ACC112 (cell line): ENCODE results near the gene HES4.
A peak's percentile ranks its signal among the peaks of the same experiment; 100 is the strongest.
"Not testable (repeated sequence)": the region's sequence is repeated elsewhere in the genome, so short reads cannot be mapped to it uniquely, and the experiment has no call there.

Source experiments
- H2AFZ ChIP-seq: fragments of 200-600 bp; sonication (generic); one replicate; pipeline ENCODE4 v1.6.0; 2017; ENCODE audit warnings: antibody characterized with exemption, low read length; ENCODE audit not compliant: unreplicated experiment
- H3K27ac ChIP-seq: fragments of 200-600 bp; sonication (generic); 2 replicates; pipeline ENCODE4 v1.5.1; 2014; ENCODE audit warnings: low read depth, mild to moderate bottlenecking, antibody characterized with exemption, low read length, moderate library complexity
- H3K27me3 ChIP-seq: fragments of 200-600 bp; sonication (generic); 2 replicates; pipeline ENCODE4 v1.6.1; 2014; ENCODE audit warnings: mild to moderate bottlenecking, antibody characterized with exemption, low read length, moderate library complexity, mixed read lengths; ENCODE audit not compliant: insufficient read depth
- H3K36me3 ChIP-seq: fragments of 200-600 bp; sonication (generic); 2 replicates; pipeline ENCODE4 v1.6.1; 2016; ENCODE audit warnings: mild to moderate bottlenecking, antibody characterized with exemption, low read length, moderate library complexity, mixed read lengths; ENCODE audit not compliant: insufficient read depth
- H3K4me1 ChIP-seq: fragments of 200-600 bp; sonication (generic); one replicate; pipeline ENCODE4 v1.6.1; 2016; ENCODE audit warnings: low read length, mixed read lengths; ENCODE audit not compliant: insufficient read depth, unreplicated experiment, control insufficient read depth
- H3K4me3 ChIP-seq: fragments of 200-600 bp; sonication (generic); 2 replicates; pipeline ENCODE4 v1.5.1; 2014; ENCODE audit warnings: mild to moderate bottlenecking, low read depth, low read length
- H3K79me2 ChIP-seq: fragments of 200-600 bp; sonication (generic); one replicate; pipeline ENCODE4 v1.6.0; 2016; ENCODE audit warnings: low read length; ENCODE audit not compliant: control insufficient read depth, unreplicated experiment, insufficient read depth

The HES4 gene

GRCh38 chr1:1017397-1018320 is 17.8 kb upstream of the HES4 start:
- H3K27me3 ChIP-seq, H2AFZ ChIP-seq, H3K4me3 ChIP-seq, H3K27ac ChIP-seq: not testable (repeated sequence)
- H3K36me3 ChIP-seq, result peaks cover 17% of the 10 kb centered on the region; the same call in 1 of the 2 replicates
- H3K4me1 ChIP-seq, result peaks cover 23% of the 10 kb centered on the region
- H3K79me2 ChIP-seq, result peaks cover 20% of the 10 kb centered on the region

GRCh38 chr1:1014799-1015681 is 15.1 kb upstream of the HES4 start:
- Histone ChIP-seq H2AFZ (no peak overlapping the region), H3K27me3 (no peaks in the 10 kb centered on the region)

GRCh38 chr1:1013922-1014648 is 14.2 kb upstream of the HES4 start:
- H3K27me3 ChIP-seq, result no peaks in the 10 kb centered on the region
- peaks cover 11% of the 10 kb centered on the region for H3K4me1 ChIP-seq
- H2AFZ ChIP-seq, result no peak overlapping the region
- H3K4me3 ChIP-seq, result peak overlapping the region; percentile 96
- peak overlapping the region; percentile 95 for H3K27ac ChIP-seq
- H3K79me2 ChIP-seq, result peaks cover 20% of the 10 kb centered on the region
- H3K36me3 ChIP-seq, result peaks cover 17% of the 10 kb centered on the region; the same call in 1 of the 2 replicates

More at GRCh38 chr1:1014799-1015681, 15.1 kb upstream of the HES4 start:
- Histone ChIP-seq H3K27ac (peak overlapping the region; percentile 95), H3K4me1 (peaks cover 11% of the 10 kb centered on the region), H3K4me3 (peak overlapping the region; percentile 96), H3K79me2 (peaks cover 20% of the 10 kb centered on the region), H3K36me3 (peaks cover 17% of the 10 kb centered on the region; the same call in 1 of the 2 replicates)

GRCh38 chr1:1013105-1013921 is 13.4 kb upstream of the HES4 start, which contains the start of gene ISG15:
Gene ISG15 (plus strand): TSS chr1:1013497. CDS start chr1:1013574, 77 bp downstream.
- Histone ChIP-seq H3K79me2 (peaks cover 20% of the 10 kb centered on the region), H3K27ac (peak within 1 kb of the TSS; percentile 95), H3K27me3 (no peaks in the 10 kb centered on the region), H3K4me1 (peaks cover 11% of the 10 kb centered on the region), H2AFZ (peak within 1 kb of the TSS; percentile 30), H3K4me3 (peak within 1 kb of the TSS; percentile 96), H3K36me3 (peaks cover 17% of the 10 kb centered on the region; the same call in 1 of the 2 replicates)

- H3K27ac ChIP-seq, result peak overlapping the region; percentile 95
- H3K79me2 ChIP-seq, result peaks cover 20% of the 10 kb centered on the region
- peaks cover 11% of the 10 kb centered on the region for H3K4me1 ChIP-seq
- H3K4me3 ChIP-seq, result peak overlapping the region; percentile 96
- peak overlapping the region; percentile 30 for H2AFZ ChIP-seq
- not testable (repeated sequence) for H3K27me3 ChIP-seq
- peaks cover 17% of the 10 kb centered on the region; the same call in 1 of the 2 replicates for H3K36me3 ChIP-seq
Measured at GRCh38 chr1:1012736-1013104, 12.8 kb upstream of the HES4 start.

GRCh38 chr1:1011396-1011949 is 11.6 kb upstream of the HES4 start:
- Histone ChIP-seq H2AFZ (no peak overlapping the region), H3K36me3 (peaks cover 17% of the 10 kb centered on the region; the same call in 1 of the 2 replicates), H3K27ac (no peak overlapping the region), H3K27me3 (no peaks in the 10 kb centered on the region), H3K4me3 (no peak overlapping the region), H3K79me2 (peaks cover 20% of the 10 kb centered on the region), H3K4me1 (peaks cover 11% of the 10 kb centered on the region)

GRCh38 chr1:1010131-1010530 is 10.2 kb upstream of the HES4 start:
- peaks cover 15% of the 10 kb centered on the region; the same call in 1 of the 2 replicates for H3K36me3 ChIP-seq
- not testable (repeated sequence) for H2AFZ ChIP-seq, H3K27ac ChIP-seq, H3K27me3 ChIP-seq, H3K4me3 ChIP-seq
- peaks cover 17% of the 10 kb centered on the region for H3K4me1 ChIP-seq
- peaks cover 18% of the 10 kb centered on the region for H3K79me2 ChIP-seq

- Histone ChIP-seq H3K27me3 (no peaks in the 10 kb centered on the region), H2AFZ (no peak overlapping the region), H3K79me2 (no peaks in the 10 kb centered on the region), H3K4me1 (peaks cover 13% of the 10 kb centered on the region), H3K36me3 (no peaks in the 10 kb centered on the region), H3K27ac (no peak overlapping the region), H3K4me3 (no peak overlapping the region)
Measured at GRCh38 chr1:1006305-1007159, 6.6 kb upstream of the HES4 start.
